Aorta (tissue), 5 donors: ENCODE data around the gene TNFRSF25. TPM values are rescaled to one million over a fixed set of nuclear protein-coding genes. Genes with fewer than 3 reads are reported as not detected.

Experiments used
- ATAC-seq: fragments of 200-7000 bp; cut with Tn5 transposase; one replicate; pipeline ENCODE4 v1.9.1; 2022; ENCODE audit warnings: moderate library complexity; ENCODE audit not compliant: low FRiP score
- DNase-seq, 2 donors: peaks; one replicate each; pipeline ENCODE4 v3.0.0-alpha.2; 2020
- H3K27ac ChIP-seq, 2 donors: one replicate each; pipeline ENCODE4 v1.5.1; 2013; ENCODE audit warnings: low read length in 2 of 2, mild to moderate bottlenecking in 2 of 2, moderate library complexity in 2 of 2, control low read depth in 1 of 2, inconsistent platforms in 1 of 2, low read depth in 1 of 2
- H3K27me3 ChIP-seq, 2 donors: one replicate each; pipeline ENCODE4 v1.6.1; 2013; ENCODE audit warnings: control low read depth in 1 of 2, low read length in 1 of 2, mild to moderate bottlenecking in 1 of 2, moderate library complexity in 1 of 2; ENCODE audit not compliant: insufficient read depth in 2 of 2, control insufficient read depth in 1 of 2
- H3K36me3 ChIP-seq, 2 donors: one replicate each; pipeline ENCODE4 v1.6.1; 2013; ENCODE audit warnings: control low read depth in 1 of 2, low read length in 1 of 2, mild to moderate bottlenecking in 1 of 2; ENCODE audit not compliant: insufficient read depth in 2 of 2, control insufficient read depth in 1 of 2
- H3K4me1 ChIP-seq, 2 donors: one replicate each; pipeline ENCODE4 v1.6.1; 2013; ENCODE audit warnings: low read length in 2 of 2, control low read depth in 1 of 2, mild to moderate bottlenecking in 1 of 2, moderate library complexity in 1 of 2; ENCODE audit not compliant: insufficient read depth in 2 of 2, control insufficient read depth in 1 of 2
- H3K4me3 ChIP-seq, 2 donors: one replicate each; pipeline ENCODE4 v1.5.1; 2013; ENCODE audit warnings: low read length in 2 of 2, control low read depth in 1 of 2, mild to moderate bottlenecking in 1 of 2
- H3K9me3 ChIP-seq: one replicate; pipeline ENCODE4 v1.6.1; 2013; ENCODE audit warnings: mild to moderate bottlenecking, low read length; ENCODE audit not compliant: control insufficient read depth
- WGBS, 2 donors: extraction: QIAGEN DNeasy Blood & Tissue Kit; methylation state at CpG; one replicate each; pipeline ENCODE4 v1.1.7; 2013; 5-methylcytosine and 5-hydroxymethylcytosine counted together
- intact Hi-C, 2 donors: fragments of 100-400 bp; cut with DNase I; formaldehyde crosslinking; loops; one replicate each; pipeline versions ENCODE4 v1.14.2 to v1.15.0; 2022
- polyA plus RNA-seq, 2 donors: library from polyadenylated mRNA; stranded (reverse); fragments of 200-250 nt; gene quantifications; one replicate each; pipeline ENCODE4 v1.2.3, GENCODE V29; 2013
- total RNA-seq, 2 donors: library from RNA; stranded (reverse); fragmentation: NEBNext Ultra II Directional; extraction: Animal tissue kit (Norgen Biotek cat#: 25700); gene quantifications; one replicate each; pipeline ENCODE4 v1.2.1, GENCODE V29; 2021
- donor health status: healthy with polysubstance abuse.
- donor health status: Bipolar disorder and iron deficiency.
- donor health status: DM: no; HTN: no; CAD: no.
- donor health status: DM: no; HTN: no; CAD: no.
- donor health status: DM: yes; HTN: yes; CAD: no.

TNFRSF25 gene
- total and polyA plus RNA-seq, 4 donors = 6.5 to 34.6 (median 16.3) TPM

- ATAC-seq (peak; percentile 8), DNase-seq (no peak)
- Histone ChIP-seq H3K4me1 (no peaks in the 10 kb centered on the region), H3K4me3 (no peak overlapping the region), H3K27me3 (no peaks in the 10 kb centered on the region), H3K9me3 (no peaks in the 10 kb centered on the region), H3K27ac (no peak overlapping the region), H3K36me3 (no peaks in the 10 kb centered on the region)
- WGBS, 2 donors = 87 to 92% methylated on average over 20 of the region's 20 CpGs
- intact Hi-C loops = no loop called here
Observed at GRCh38 chr1:6509220-6509918, 43.4 kb upstream of the TNFRSF25 start.

- H3K36me3 ChIP-seq = no peaks in the 10 kb centered on the region
- H3K27me3 ChIP-seq = no peaks in the 10 kb centered on the region
- 93 to 98% methylated on average over 11 of the region's 11 CpGs for WGBS, 2 donors
- H3K27ac ChIP-seq = no peak overlapping the region
- no peaks in the 10 kb centered on the region for H3K9me3 ChIP-seq
- H3K4me3 ChIP-seq = no peak overlapping the region
- ATAC-seq (peak; percentile 4), DNase-seq (no peak)
- no peaks in the 10 kb centered on the region for H3K4me1 ChIP-seq
- intact Hi-C loops = no loop called here
Observed at GRCh38 chr1:6508816-6509189, 42.8 kb upstream of the TNFRSF25 start.

- ATAC-seq (no peak), DNase-seq (no peak)
- WGBS, 2 donors = 84 to 87% methylated on average over 18 of the region's 18 CpGs
- Histone ChIP-seq H3K4me1 (no peaks in the 10 kb centered on the region), H3K4me3 (no peak overlapping the region), H3K36me3 (no peaks in the 10 kb centered on the region), H3K9me3 (no peaks in the 10 kb centered on the region), H3K27ac (no peak overlapping the region), H3K27me3 (no peaks in the 10 kb centered on the region)
- intact Hi-C loops = no loop called here
Observed at GRCh38 chr1:6508154-6508815, 42.3 kb upstream of the TNFRSF25 start.

GRCh38 chr1:6507461-6507911 is 41.5 kb upstream of the TNFRSF25 start:
- 12 to 16% methylated on average over 11 to 12 of the region's 12 CpGs for WGBS, 2 donors
- intact Hi-C loops = no loop called here
- Histone ChIP-seq H3K9me3 (no peaks in the 10 kb centered on the region), H3K27ac (no peak overlapping the region), H3K4me1 (no peaks in the 10 kb centered on the region), H3K4me3 (no peak overlapping the region), H3K36me3 (no peaks in the 10 kb centered on the region), H3K27me3 (no peaks in the 10 kb centered on the region)
- ATAC-seq (no peak), DNase-seq (no peak)

- intact Hi-C loops = no loop called here
- Histone ChIP-seq H3K36me3 (no peaks in the 10 kb centered on the region), H3K9me3 (no peaks in the 10 kb centered on the region), H3K27ac (no peak overlapping the region), H3K4me1 (peaks cover 0 to 3% of the 10 kb centered on the region in 2 donors), H3K4me3 (no peak overlapping the region), H3K27me3 (no peaks in the 10 kb centered on the region)
- 72% methylated on average over 7 of the region's 7 CpGs for WGBS, 2 donors
- ATAC-seq (no peak), DNase-seq (no peak)
Observed at GRCh38 chr1:6507037-6507428, 41.1 kb upstream of the TNFRSF25 start.

- Histone ChIP-seq H3K9me3 (no peaks in the 10 kb centered on the region), H3K27me3 (no peaks in the 10 kb centered on the region), H3K36me3 (no peaks in the 10 kb centered on the region), H3K27ac (no peak overlapping the region), H3K4me3 (no peak overlapping the region), H3K4me1 (peaks cover 2 to 3% of the 10 kb centered on the region in 2 donors)
- DNase-seq = no peak
- 84 to 90% methylated on average over 31 of the region's 31 CpGs for WGBS, 2 donors
- ATAC-seq = no peak
- intact Hi-C loops = no loop called here
Observed at GRCh38 chr1:6506210-6507036, 40.5 kb upstream of the TNFRSF25 start.

GRCh38 chr1:6505367-6506209 is 39.6 kb upstream of the TNFRSF25 start:
- no peak for ATAC-seq
- Histone ChIP-seq H3K36me3 (no peaks in the 10 kb centered on the region), H3K9me3 (no peaks in the 10 kb centered on the region), H3K4me1 (peaks cover 3 to 6% of the 10 kb centered on the region in 2 donors), H3K27ac (no peak overlapping the region), H3K4me3 (no peak overlapping the region), H3K27me3 (no peaks in the 10 kb centered on the region)
- no peak for DNase-seq
- 87 to 90% methylated on average over 31 of the region's 31 CpGs for WGBS, 2 donors
- intact Hi-C loops = no loop called here

- H3K4me1 ChIP-seq = peaks cover 3 to 6% of the 10 kb centered on the region in 2 donors
- no peak for DNase-seq
- no peaks in the 10 kb centered on the region for H3K27me3 ChIP-seq
- H3K4me3 ChIP-seq = no peak overlapping the region
- no peaks in the 10 kb centered on the region for H3K9me3 ChIP-seq
- H3K27ac ChIP-seq = no peak overlapping the region
- WGBS, 2 donors = 89 to 97% methylated on average over 15 of the region's 15 CpGs
- intact Hi-C loops = no loop called here
- no peak for ATAC-seq
- no peaks in the 10 kb centered on the region for H3K36me3 ChIP-seq
Observed at GRCh38 chr1:6504887-6505286, 38.9 kb upstream of the TNFRSF25 start.
